Urinary bladder (tissue), 4 donors: Measurements from ENCODE around the gene FOXS1. TPM values are rescaled to one million over a fixed set of nuclear protein-coding genes. Genes with fewer than 3 reads are reported as not detected.

Source experiments
- DNase-seq: peaks from one replicate; pipeline ENCODE4 v3.0.0-alpha.2; 2015; ENCODE audit errors: extremely low spot score
- H3K27ac ChIP-seq: one replicate; pipeline ENCODE4 v1.5.1; 2013; ENCODE audit warnings: low read depth, mild to moderate bottlenecking, moderate library complexity
- H3K36me3 ChIP-seq: one replicate; pipeline ENCODE4 v1.6.1; 2013; ENCODE audit warnings: mild to moderate bottlenecking, moderate library complexity; ENCODE audit not compliant: insufficient read depth
- H3K4me1 ChIP-seq: one replicate; pipeline ENCODE4 v1.6.1; 2013; ENCODE audit warnings: mild to moderate bottlenecking, moderate library complexity; ENCODE audit not compliant: insufficient read depth
- H3K4me3 ChIP-seq: one replicate; pipeline ENCODE4 v1.5.1; 2013; ENCODE audit warnings: low read depth, low read length
- WGBS: extraction: QIAGEN DNeasy Blood & Tissue Kit; methylation state at CpG from one replicate; pipeline ENCODE4 v1.1.7; 2013; 5-methylcytosine and 5-hydroxymethylcytosine counted together
- polyA plus RNA-seq: library from polyadenylated mRNA; stranded (reverse); fragments of 200-250 nt; gene quantifications from one replicate; pipeline ENCODE4 v1.2.3, GENCODE V29; 2013
- total RNA-seq: library from RNA; depleted of rRNA; stranded (reverse); fragments of >200 nt; gene quantifications from one replicate; pipeline ENCODE4 v1.2.3, GENCODE V29; 2014
- donor health status: healthy with polysubstance abuse.
- donor health status: healthy.

The FOXS1 gene
- total and polyA plus RNA-seq, 2 donors = 1.7 to 4.7 TPM

DNA sequence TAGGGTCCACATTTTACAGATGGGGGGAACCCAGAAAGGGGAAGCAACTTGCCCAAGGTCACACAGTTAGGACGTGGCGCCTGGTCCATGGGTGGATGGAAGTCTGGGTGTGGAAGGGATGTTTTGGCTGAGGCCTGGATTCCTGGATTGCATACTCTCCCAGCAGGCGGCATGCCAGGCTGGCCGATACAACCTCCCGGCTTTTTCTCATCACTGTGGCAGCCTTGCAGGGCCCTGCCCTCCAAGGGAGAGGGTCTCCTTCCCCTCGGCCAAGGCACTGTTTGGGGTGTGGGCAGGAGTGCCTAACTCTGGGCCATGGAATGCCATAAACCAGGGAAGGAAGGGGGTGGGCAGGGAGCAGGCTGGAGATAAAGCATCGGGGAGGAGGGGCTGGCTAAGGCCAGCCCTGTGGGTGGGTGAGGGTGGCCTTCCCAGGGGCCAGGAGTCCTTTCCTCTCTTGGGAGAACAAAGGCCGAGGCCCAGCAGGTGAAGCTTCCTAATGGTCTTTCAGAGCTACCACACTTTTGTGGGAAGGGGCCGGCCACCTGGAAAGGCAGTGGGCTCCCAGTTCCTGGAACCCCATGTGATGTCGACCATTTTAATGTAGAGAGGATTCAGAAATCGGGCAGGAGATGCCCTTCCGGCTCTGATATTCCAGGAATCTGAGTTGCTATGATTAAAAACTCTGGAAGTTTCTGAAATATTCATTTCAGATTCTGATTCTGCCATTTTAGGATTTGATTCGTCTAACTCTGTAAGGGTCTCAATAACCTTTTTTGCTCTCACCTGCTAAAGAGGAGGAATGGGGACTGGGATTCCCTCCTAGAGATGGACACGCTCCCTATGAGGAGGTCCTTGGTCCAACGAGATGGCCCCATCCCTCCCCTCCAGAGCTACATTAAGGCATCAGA lies 4.2 kb downstream of the FOXS1 start:
- no peak overlapping the region for H3K27ac ChIP-seq
- H3K4me3 ChIP-seq = no peak overlapping the region
- WGBS = 69% methylated on average over 15 of the region's 15 CpGs
- no peaks in the 10 kb centered on the region for H3K36me3 ChIP-seq
- no peak for DNase-seq
- no peaks in the 10 kb centered on the region for H3K4me1 ChIP-seq

DNA sequence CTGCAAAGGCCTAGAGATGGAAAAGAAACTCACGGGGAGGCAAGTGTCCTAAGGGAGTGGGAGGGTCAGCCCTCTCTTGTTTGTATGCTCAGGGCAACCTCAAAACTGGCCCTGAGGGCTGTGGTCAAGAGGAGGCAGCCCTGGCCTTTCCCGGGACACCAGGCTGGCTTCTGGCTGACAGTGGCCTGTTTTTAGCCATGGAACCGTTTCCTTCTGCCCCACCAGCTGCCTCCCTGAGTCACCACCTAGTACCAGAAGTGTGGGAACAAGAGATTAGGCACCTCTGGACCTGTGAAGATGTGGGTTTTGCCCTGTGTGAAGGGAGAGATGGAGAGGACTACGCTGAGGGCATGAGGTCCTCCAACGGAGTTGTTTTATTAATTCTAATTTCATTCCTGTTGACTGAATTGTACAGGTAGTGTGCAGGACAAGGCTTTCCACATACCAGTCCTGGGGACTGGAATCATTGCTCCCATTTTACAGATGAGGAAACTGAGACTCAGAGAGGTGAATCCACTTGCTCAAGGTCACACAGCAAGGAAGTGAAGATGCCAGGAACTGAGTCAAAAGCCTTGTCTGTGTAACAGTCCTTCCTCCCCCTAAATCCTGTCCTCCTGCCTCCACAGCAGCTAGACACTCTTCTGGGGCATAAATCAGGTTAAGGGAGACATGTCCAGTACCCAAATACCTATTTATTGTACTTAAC lies 5.5 kb downstream of the FOXS1 start:
- Histone ChIP-seq H3K36me3 (no peaks in the 10 kb centered on the region), H3K4me3 (no peak overlapping the region), H3K4me1 (no peaks in the 10 kb centered on the region), H3K27ac (no peak overlapping the region)
- WGBS = 77% methylated on average over 5 of the region's 5 CpGs
- no peak for DNase-seq

DNA sequence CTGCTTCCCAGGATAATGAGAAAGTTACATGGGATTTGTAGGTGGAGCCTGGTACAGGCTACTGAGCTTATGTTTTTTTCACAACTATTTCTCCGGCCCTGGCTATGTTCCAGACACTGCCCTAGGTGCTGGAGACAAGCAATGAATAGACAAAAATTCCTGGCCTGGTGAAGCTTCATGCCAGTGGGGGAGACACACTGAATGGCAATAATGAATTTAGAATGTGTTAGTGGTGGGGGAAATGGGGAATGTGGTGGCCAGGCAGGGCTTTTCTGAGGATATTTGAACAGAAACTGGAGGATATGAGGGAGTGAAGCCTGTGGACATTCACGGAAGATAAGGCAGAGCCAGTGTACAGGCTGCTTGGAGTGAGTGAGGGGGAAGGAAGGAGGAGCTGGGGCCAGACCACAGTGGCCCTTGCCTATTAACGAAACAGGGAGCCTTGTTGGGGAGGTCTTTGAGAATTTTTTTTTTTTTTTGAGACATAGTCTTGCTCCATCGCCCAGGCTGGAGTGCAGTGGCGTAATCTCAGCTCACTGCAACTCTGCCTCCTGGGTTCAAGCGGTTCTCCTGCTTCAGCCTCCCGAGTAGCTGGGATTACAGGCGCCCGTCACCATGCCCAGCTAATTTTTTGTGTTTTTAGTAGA lies 6.6 kb downstream of the FOXS1 start:
- Histone ChIP-seq H3K27ac (no peak overlapping the region), H3K4me3 (no peak overlapping the region), H3K36me3 (no peaks in the 10 kb centered on the region), H3K4me1 (no peaks in the 10 kb centered on the region)
- WGBS = 84% methylated on average over 9 of the region's 9 CpGs
- DNase-seq = no peak

DNA sequence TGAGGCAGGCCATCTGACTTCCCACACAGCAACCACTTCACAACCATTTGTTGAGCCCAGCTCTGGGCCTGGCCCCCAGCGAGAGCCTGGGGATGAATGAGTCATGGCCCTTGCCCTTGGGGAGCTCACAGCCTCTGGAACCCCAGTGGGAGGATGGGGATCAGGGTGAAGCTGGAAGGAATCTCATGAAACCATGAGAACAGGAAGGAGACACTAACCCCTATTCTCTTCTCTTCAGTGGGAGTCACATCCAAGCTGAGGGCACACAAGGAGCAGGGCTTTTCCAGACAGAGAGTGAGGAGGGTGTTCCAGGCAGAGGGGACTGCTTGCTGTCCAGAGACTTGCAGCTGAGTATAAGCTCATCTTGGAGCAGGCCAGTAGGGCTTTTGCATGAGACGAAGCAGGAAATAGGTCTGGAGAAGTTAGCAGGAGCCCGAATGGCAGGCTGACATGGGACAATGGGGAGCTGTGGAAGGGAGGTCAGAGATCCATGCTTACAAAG lies 7.5 kb downstream of the FOXS1 start:
- H3K4me1 ChIP-seq = no peaks in the 10 kb centered on the region
- H3K27ac ChIP-seq = no peak overlapping the region
- DNase-seq = no peak

DNA sequence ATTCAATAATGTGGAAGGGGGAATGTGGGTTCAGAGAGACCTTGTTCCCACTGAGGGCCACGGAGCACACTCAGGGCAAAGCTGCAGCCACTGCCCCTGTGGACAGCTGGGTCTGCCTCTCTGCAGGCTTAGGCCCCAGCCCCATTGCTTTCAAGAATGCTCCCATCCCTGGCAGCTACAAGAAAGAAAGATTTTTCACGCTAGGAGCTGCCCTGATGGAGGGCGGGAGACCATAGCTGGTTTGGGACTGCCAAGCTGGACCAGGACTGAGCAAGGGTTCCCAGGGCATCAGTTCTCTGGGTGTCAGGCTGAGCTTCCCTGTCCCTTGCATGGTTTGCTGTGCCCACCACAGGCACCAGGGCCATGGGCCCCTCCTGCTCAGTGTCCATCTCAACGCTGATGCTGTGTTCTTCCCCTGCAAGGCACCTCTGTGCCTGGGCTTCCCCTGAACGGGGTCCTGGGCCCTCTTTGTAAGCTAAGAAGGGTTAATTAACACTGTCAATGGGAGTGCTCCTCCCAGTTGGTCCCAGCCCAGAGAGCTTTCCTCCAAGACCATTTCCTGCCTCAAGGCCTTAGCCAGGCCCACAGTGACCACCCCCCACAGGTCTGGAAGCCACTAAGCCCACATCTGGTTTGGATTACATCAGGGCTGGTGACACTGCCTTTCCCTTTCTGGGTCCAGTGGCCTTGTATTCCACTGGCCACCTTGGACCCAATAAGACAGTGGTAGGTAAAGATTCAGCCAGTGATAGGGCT lies 8.4 kb downstream of the FOXS1 start:
- Histone ChIP-seq H3K4me3 (no peak overlapping the region), H3K36me3 (no peaks in the 10 kb centered on the region), H3K4me1 (no peaks in the 10 kb centered on the region), H3K27ac (no peak overlapping the region)
- no peak for DNase-seq
- WGBS = 72% methylated on average over 5 of the region's 5 CpGs

More for the DNA sequence above, 7.5 kb downstream of the FOXS1 start:
- Histone ChIP-seq H3K36me3 (no peaks in the 10 kb centered on the region), H3K4me3 (no peak overlapping the region)
- WGBS = 43% methylated on average over 3 of the region's 3 CpGs

DNA sequence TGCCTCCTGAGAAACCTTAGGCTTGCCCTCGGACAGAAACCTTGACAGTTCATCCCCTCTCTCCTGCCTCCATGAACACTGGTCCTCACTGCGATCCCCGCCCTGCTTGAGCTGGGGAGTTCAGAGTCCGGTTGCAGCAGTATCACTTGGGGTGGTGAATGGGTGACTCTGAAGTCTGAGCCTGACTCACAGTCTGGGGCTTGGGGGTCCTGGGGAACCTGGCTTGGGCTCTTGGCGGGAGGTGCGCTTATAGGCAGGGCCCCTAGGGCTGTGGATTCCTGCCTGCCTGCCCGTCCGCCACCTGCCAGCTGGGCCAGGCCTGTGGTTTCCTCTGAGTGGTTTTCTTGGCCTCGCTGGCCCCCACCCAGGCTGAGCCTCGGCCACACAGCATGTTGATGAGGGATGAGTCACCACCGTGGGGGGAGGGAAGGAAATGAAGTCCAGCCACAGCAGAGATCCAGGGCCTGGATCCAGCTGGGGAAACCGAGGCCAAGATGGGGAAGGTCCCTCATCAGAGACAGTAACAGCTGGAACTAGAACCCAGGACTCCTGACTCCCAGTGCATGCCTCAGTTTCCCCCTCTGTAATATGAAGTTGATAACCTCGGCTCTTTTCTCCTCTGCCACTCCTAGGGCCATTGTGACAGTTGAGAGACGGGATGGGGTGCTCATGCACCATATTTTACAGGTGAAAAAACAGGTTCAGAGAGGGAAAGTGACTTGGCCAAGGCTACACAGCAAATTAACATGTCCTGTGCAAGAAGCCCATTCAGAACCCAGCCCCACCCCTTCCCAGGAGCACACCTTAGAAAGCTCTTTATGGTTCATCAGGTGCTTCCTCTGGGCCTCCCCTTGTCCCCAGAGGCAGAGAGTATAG lies 9.2 kb downstream of the FOXS1 start:
- WGBS = 30% methylated on average over 14 of the region's 14 CpGs
- DNase-seq = no peak
- no peak overlapping the region for H3K27ac ChIP-seq
- no peaks in the 10 kb centered on the region for H3K36me3 ChIP-seq
- no peak overlapping the region for H3K4me3 ChIP-seq
- no peaks in the 10 kb centered on the region for H3K4me1 ChIP-seq

DNA sequence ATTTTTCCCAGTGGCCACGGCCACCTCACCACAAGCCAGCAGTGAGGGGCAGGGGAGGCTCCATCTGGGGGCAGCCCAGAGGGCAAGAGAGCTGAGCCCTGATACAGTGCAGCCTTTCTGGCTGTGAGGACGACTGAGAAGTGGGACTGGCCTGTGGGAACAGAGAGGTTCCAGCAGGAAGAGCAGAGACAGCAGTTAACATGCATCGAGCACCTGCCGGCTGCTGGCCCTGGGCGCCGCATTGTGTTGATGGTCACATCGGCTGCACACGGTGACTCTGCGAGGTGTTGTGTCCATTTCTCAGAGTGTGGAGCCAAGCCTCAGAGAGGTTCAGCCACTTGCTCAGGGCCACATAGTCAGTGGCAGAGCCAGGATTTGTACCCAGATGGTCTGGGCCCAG lies 9.8 kb downstream of the FOXS1 start:
- Histone ChIP-seq H3K27ac (no peak overlapping the region), H3K4me3 (no peak overlapping the region), H3K36me3 (no peaks in the 10 kb centered on the region), H3K4me1 (no peaks in the 10 kb centered on the region)
- DNase-seq = no peak
- 81% methylated on average over 9 of the region's 9 CpGs for WGBS

DNA sequence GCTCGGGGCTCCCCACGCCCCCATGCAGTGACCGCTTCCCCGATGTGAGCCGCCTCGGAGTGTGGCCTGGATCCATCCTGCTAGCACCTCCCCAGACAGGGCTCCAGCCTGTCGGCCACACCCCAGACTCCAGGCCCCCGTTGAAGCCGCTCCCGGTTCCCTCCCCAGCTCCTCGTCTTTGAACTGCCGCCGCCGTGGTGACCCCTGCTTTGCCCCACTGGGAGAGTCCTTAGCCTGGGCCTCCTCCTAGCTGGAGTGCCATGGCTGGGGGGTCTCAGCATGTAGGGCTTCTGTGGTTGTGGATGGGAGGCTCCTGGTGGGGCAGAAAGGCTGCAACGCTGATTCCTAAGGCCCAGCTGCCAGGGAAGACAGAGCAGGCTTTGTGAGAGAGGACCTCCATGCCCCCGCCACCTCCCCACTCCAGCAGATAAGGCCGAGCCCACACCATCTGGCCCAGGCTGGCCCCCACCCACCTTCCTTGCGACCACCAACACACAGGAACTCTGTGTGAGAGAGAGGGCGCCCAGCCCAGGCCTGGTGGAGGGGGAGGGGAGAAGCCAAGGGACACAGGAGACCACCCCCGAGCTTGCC lies 11.4 kb downstream of the FOXS1 start:
- no peaks in the 10 kb centered on the region for H3K36me3 ChIP-seq
- no peak for DNase-seq
- H3K4me1 ChIP-seq = no peaks in the 10 kb centered on the region
- 52% methylated on average over 20 of the region's 20 CpGs for WGBS
- no peak overlapping the region for H3K4me3 ChIP-seq
- no peak overlapping the region for H3K27ac ChIP-seq

DNA sequence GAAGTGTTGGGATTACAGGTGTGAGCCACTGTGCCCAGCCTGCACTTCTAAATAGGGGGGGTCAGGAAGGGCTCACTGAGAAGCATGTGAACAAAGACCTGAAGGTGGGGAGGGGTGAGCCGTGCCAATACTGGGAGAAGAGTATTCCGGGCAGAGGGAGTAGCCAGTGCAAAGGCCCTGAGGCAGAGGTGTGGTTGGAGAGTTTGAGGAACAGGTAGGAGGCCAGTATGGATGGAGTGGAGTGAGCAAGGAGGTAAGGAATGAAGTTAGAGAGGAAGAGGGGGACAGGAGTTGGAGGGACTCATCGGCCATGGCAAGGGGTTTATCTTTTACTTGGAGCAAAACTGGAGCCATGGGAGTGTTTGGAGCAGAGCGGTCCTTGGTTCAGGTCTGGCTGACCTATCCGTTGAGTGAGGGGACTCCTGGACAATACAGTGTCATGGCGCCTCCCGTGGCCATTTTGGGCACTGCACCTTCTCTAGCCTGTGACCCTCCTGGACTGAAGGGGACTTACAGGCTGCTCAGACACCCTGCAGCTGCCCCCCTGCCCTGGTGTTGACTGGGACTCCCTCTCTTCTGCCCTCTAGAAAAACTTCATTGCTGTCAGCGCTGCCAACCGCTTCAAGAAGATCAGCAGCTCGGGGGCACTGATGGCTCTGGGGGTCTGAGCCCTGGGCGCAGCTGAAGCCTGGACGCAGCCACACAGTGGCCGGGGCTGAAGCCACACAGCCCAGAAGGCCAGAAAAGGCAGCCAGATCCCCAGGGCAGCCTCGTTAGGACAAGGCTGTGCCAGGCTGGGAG lies 12.1 kb downstream of the FOXS1 start:
- Histone ChIP-seq H3K4me1 (no peaks in the 10 kb centered on the region), H3K36me3 (no peaks in the 10 kb centered on the region), H3K27ac (no peak overlapping the region), H3K4me3 (no peak overlapping the region)
- 56% methylated on average over 14 of the region's 14 CpGs for WGBS
- no peak for DNase-seq

DNA sequence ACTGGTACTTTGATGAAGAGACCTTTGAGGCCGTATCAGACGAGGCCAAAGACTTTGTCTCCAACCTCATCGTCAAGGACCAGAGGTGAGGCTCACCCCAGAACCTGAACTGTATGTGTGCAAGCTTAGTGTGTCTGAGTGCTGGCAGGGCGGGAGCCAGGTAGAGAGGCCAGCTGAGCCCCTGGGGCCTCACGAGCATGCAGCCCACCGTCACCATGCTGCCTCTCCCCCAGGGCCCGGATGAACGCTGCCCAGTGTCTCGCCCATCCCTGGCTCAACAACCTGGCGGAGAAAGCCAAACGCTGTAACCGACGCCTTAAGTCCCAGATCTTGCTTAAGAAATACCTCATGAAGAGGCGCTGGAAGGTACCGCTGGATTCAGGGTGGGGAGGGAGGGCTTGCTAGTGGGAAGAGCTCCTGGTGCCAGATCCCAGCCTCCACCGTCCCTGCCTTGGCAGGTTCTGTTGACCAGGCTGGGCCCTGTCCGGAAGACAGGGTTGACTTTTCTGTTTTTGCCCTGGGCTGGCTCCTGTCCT lies 13.6 kb downstream of the FOXS1 start:
- DNase-seq = no peak
- Histone ChIP-seq H3K4me1 (no peaks in the 10 kb centered on the region), H3K36me3 (no peaks in the 10 kb centered on the region), H3K4me3 (no peak overlapping the region), H3K27ac (no peak overlapping the region)
- WGBS = 90% methylated on average over 17 of the region's 17 CpGs

DNA sequence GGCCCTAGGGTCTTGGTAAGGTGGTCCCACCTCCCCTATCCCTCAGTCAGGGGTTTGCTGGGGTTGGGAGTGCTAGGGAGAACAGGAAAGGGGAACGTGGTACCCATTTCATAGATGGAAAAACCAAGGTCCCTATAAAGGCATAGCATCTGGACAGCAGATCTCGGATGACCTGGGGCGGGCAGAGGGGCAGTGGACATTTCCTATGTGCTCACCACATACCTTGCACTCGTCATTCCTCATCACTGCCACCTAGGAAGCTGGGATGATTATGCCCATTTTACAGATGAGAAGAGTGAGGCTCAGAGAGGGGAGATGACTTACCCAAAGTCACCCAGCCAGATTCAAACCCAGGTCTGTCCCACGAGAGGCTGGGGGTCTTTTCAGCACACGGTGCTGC lies 14.2 kb downstream of the FOXS1 start:
- no peaks in the 10 kb centered on the region for H3K36me3 ChIP-seq
- DNase-seq = no peak
- no peaks in the 10 kb centered on the region for H3K4me1 ChIP-seq
- WGBS = 93% methylated on average over 6 of the region's 6 CpGs
- H3K27ac ChIP-seq = no peak overlapping the region
- H3K4me3 ChIP-seq = no peak overlapping the region
